Measurements from ENCODE around the gene SENP7. TPM values are rescaled to one million over a fixed set of nuclear protein-coding genes. Genes with fewer than 3 reads are reported as not detected.
"Not testable (repeated sequence)": the region's sequence is repeated elsewhere in the genome, so short reads cannot be mapped to it uniquely, and the experiment has no call there.

The SENP7 gene
- total RNA-seq, 2 experiments from 2014 or later: 12.3 to 12.9 TPM

GRCh38 chr3:101484805-101485620, 28.0 kb downstream of the SENP7 start:
- Mint-ChIP-seq H3K4me3 (no peak overlapping the region), H3K36me3 (ENCODE audit: low read depth) (peaks cover 52% of the 10 kb centered on the region), H3K9me3 (ENCODE audit: low read depth) (peaks cover 9% of the 10 kb centered on the region), H3K27me3 (no peaks in the 10 kb centered on the region), H3K27ac (peak overlapping the region; percentile 22), H3K4me1 (peaks cover 67% of the 10 kb centered on the region)
- POLR2A ChIA-PET: no interaction called here
- no peak for ATAC-seq
- CTCF ChIA-PET: interaction anchor here (0.7 to 1.6 kb wide), 3 partner anchors 12 to 110 kb away, joined by 3 to 4 read pairs (median 3); no protein-coding TSS in a partner anchor
- intact Hi-C loops (cut with DNase I, micrococcal nuclease): no loop called here
- no peak for DNase-seq

- peaks cover 54% of the 10 kb centered on the region for H3K4me1 Mint-ChIP-seq
- DNase-seq: no peak
- H3K27ac Mint-ChIP-seq: peak overlapping the region; percentile 20
- ChIA-PET POLR2A (interaction anchor here (0.6 kb wide), 1 partner anchor 82 kb away, joined by 3 read pairs; the partner anchor contains the start of gene TRMT10C), CTCF (interaction anchor here (1.0 to 1.5 kb wide), 2 partner anchors 30 to 85 kb away, joined by 3 read pairs; no protein-coding TSS in a partner anchor)
- ATAC-seq: no peak
- H3K27me3 Mint-ChIP-seq: no peaks in the 10 kb centered on the region
- intact Hi-C loops (cut with DNase I, micrococcal nuclease): no loop called here
- peaks cover 53% of the 10 kb centered on the region for H3K36me3 Mint-ChIP-seq (ENCODE audit: low read depth)
- H3K4me3 Mint-ChIP-seq: no peak overlapping the region
- H3K9me3 Mint-ChIP-seq (ENCODE audit: low read depth): peaks cover 12% of the 10 kb centered on the region
Observed at GRCh38 chr3:101478980-101479379, 34.0 kb downstream of the SENP7 start.

- H3K4me1 Mint-ChIP-seq: peaks cover 49% of the 10 kb centered on the region
- peaks cover 46% of the 10 kb centered on the region for H3K36me3 Mint-ChIP-seq (ENCODE audit: low read depth)
- CTCF ChIA-PET; DNase-seq; POLR2A ChIA-PET; H3K27me3 Mint-ChIP-seq; intact Hi-C loops (cut with DNase I, micrococcal nuclease); H3K9me3 Mint-ChIP-seq (ENCODE audit: low read depth); H3K4me3 Mint-ChIP-seq; H3K27ac Mint-ChIP-seq: not testable (repeated sequence)
- peak; percentile 58 for ATAC-seq
Observed at GRCh38 chr3:101474841-101475552, 38.0 kb downstream of the SENP7 start.

GRCh38 chr3:101468676-101469075, 44.3 kb downstream of the SENP7 start:
- POLR2A ChIA-PET, H3K27me3 Mint-ChIP-seq, DNase-seq, H3K4me3 Mint-ChIP-seq, ATAC-seq, H3K27ac Mint-ChIP-seq: not testable (repeated sequence)
- CTCF ChIA-PET: interaction anchor here (1.1 kb wide), 2 partner anchors 12 to 42 kb away, joined by 3 to 4 read pairs; no protein-coding TSS in a partner anchor
- Mint-ChIP-seq H3K9me3 (ENCODE audit: low read depth) (peaks cover 11% of the 10 kb centered on the region), H3K36me3 (ENCODE audit: low read depth) (peaks cover 17% of the 10 kb centered on the region), H3K4me1 (peaks cover 60% of the 10 kb centered on the region)
- intact Hi-C loops (cut with DNase I, micrococcal nuclease): loop anchor here in 1 of 2 experiments (5.0 kb wide), 1 partner anchor 94 kb away; the partner anchor contains the start of gene TRMT10C

- peak overlapping the region; percentile 86 for H3K27ac Mint-ChIP-seq
- intact Hi-C loops (cut with DNase I, micrococcal nuclease): loop anchor here in 1 of 2 experiments (5.0 kb wide), 1 partner anchor 95 kb away; the partner anchor contains the start of gene TRMT10C
- POLR2A ChIA-PET, DNase-seq, H3K27me3 Mint-ChIP-seq, ATAC-seq: not testable (repeated sequence)
- H3K4me1 Mint-ChIP-seq: peaks cover 56% of the 10 kb centered on the region
- CTCF ChIA-PET: interaction anchor here (0.6 to 1.2 kb wide), 2 partner anchors 45 to 230 kb away, joined by 5 read pairs; no protein-coding TSS in a partner anchor
- peaks cover 11% of the 10 kb centered on the region for H3K9me3 Mint-ChIP-seq (ENCODE audit: low read depth)
- peaks cover 14% of the 10 kb centered on the region for H3K36me3 Mint-ChIP-seq (ENCODE audit: low read depth)
- H3K4me3 Mint-ChIP-seq: peak overlapping the region; percentile 54
Observed at GRCh38 chr3:101467310-101467663, 45.7 kb downstream of the SENP7 start.

- Mint-ChIP-seq H3K4me3 (peak overlapping the region; percentile 54), H3K27ac (peak overlapping the region; percentile 86), H3K27me3 (no peaks in the 10 kb centered on the region), H3K36me3 (ENCODE audit: low read depth) (peaks cover 15% of the 10 kb centered on the region), H3K9me3 (ENCODE audit: low read depth) (peaks cover 13% of the 10 kb centered on the region), H3K4me1 (peaks cover 62% of the 10 kb centered on the region)
- ChIA-PET CTCF (interaction anchor here (0.6 to 1.2 kb wide), 2 partner anchors 45 to 231 kb away, joined by 5 read pairs; no protein-coding TSS in a partner anchor), POLR2A (no interaction called here)
- ATAC-seq: peak; percentile 70
- DNase-seq: peak; percentile 82
- intact Hi-C loops (cut with DNase I, micrococcal nuclease): loop anchor here in 1 of 2 experiments (5.0 kb wide), 1 partner anchor 96 kb away; the partner anchor contains the start of gene TRMT10C
Observed at GRCh38 chr3:101466465-101467309, 46.3 kb downstream of the SENP7 start.

GRCh38 chr3:101464235-101464634, 48.8 kb downstream of the SENP7 start:
- intact Hi-C loops (cut with DNase I, micrococcal nuclease): loop anchor here in 1 of 2 experiments (5.0 kb wide), 1 partner anchor 52 kb away; no protein-coding TSS in a partner anchor
- ATAC-seq (no peak), DNase-seq (no peak)
- Mint-ChIP-seq H3K27ac (no peak overlapping the region), H3K36me3 (ENCODE audit: low read depth) (peaks cover 20% of the 10 kb centered on the region), H3K4me1 (peaks cover 68% of the 10 kb centered on the region), H3K27me3 (no peaks in the 10 kb centered on the region), H3K4me3 (no peak overlapping the region), H3K9me3 (ENCODE audit: low read depth) (peaks cover 13% of the 10 kb centered on the region)
- ChIA-PET POLR2A (interaction anchor here (0.7 kb wide), 1 partner anchor 222 kb away, joined by 3 read pairs; the partner anchor contains the start of gene RPL24), CTCF (no interaction called here)

- Mint-ChIP-seq H3K36me3 (ENCODE audit: low read depth) (peaks cover 25% of the 10 kb centered on the region), H3K4me1 (peaks cover 47% of the 10 kb centered on the region), H3K4me3 (no peak overlapping the region), H3K27me3 (no peaks in the 10 kb centered on the region), H3K27ac (no peak overlapping the region), H3K9me3 (ENCODE audit: low read depth) (peaks cover 6% of the 10 kb centered on the region)
- CTCF ChIA-PET: no interaction called here
- POLR2A ChIA-PET: no interaction called here
- ATAC-seq: no peak
- intact Hi-C loops (cut with DNase I, micrococcal nuclease): loop anchor here in 1 of 2 experiments (5.0 kb wide), 1 partner anchor 49 kb away; no protein-coding TSS in a partner anchor
- DNase-seq: no peak
Observed at GRCh38 chr3:101461451-101461850, 51.6 kb downstream of the SENP7 start.

- Mint-ChIP-seq H3K9me3 (ENCODE audit: low read depth) (peaks cover 6% of the 10 kb centered on the region), H3K4me1 (peaks cover 33% of the 10 kb centered on the region), H3K27ac (no peak overlapping the region), H3K4me3 (no peak overlapping the region), H3K27me3 (no peaks in the 10 kb centered on the region), H3K36me3 (ENCODE audit: low read depth) (peaks cover 34% of the 10 kb centered on the region)
- ChIA-PET CTCF (no interaction called here), POLR2A (no interaction called here)
- intact Hi-C loops (cut with DNase I, micrococcal nuclease): no loop called here
- ATAC-seq (no peak), DNase-seq (no peak)
Observed at GRCh38 chr3:101458387-101458786, 54.6 kb downstream of the SENP7 start.

- no peaks in the 10 kb centered on the region for H3K27me3 Mint-ChIP-seq
- no peaks in the 10 kb centered on the region for H3K9me3 Mint-ChIP-seq (ENCODE audit: low read depth)
- DNase-seq: no peak
- H3K4me1 Mint-ChIP-seq: peaks cover 19% of the 10 kb centered on the region
- ChIA-PET POLR2A (no interaction called here), CTCF (no interaction called here)
- no peak overlapping the region for H3K4me3 Mint-ChIP-seq
- intact Hi-C loops (cut with DNase I, micrococcal nuclease): no loop called here
- H3K36me3 Mint-ChIP-seq (ENCODE audit: low read depth): peaks cover 23% of the 10 kb centered on the region
- H3K27ac Mint-ChIP-seq: no peak overlapping the region
- peak; percentile 30 for ATAC-seq
Observed at GRCh38 chr3:101454629-101455028, 58.4 kb downstream of the SENP7 start.

GRCh38 chr3:101453961-101454360, 59.1 kb downstream of the SENP7 start:
- intact Hi-C loops (cut with DNase I, micrococcal nuclease): no loop called here
- ATAC-seq: no peak
- Mint-ChIP-seq H3K36me3 (ENCODE audit: low read depth) (peaks cover 28% of the 10 kb centered on the region), H3K27ac (no peak overlapping the region), H3K27me3 (no peaks in the 10 kb centered on the region), H3K9me3 (ENCODE audit: low read depth) (peaks cover under 1% of the 10 kb centered on the region), H3K4me1 (peaks cover 17% of the 10 kb centered on the region), H3K4me3 (no peak overlapping the region)
- CTCF ChIA-PET: no interaction called here
- no peak for DNase-seq
- POLR2A ChIA-PET: no interaction called here
